ENCODE data around the gene SRD5A3.
"Not testable (repeated sequence)": the region's sequence is repeated elsewhere in the genome, so short reads cannot be mapped to it uniquely, and the experiment has no call there.

The SRD5A3 gene

GRCh38 chr4:55343887-55344286, 2.2 kb upstream of the SRD5A3 start:
- no peak for DNase-seq (ENCODE audit: low read depth, low spot score)
- H3K4me3 ChIP-seq (ENCODE audit: low read depth, low read length) = no peak overlapping the region
- in situ Hi-C loops (cut with HindIII; ENCODE audit: low sequenced_read_pairs) = no loop called here
- TF ChIP-seq, protein P1, sequence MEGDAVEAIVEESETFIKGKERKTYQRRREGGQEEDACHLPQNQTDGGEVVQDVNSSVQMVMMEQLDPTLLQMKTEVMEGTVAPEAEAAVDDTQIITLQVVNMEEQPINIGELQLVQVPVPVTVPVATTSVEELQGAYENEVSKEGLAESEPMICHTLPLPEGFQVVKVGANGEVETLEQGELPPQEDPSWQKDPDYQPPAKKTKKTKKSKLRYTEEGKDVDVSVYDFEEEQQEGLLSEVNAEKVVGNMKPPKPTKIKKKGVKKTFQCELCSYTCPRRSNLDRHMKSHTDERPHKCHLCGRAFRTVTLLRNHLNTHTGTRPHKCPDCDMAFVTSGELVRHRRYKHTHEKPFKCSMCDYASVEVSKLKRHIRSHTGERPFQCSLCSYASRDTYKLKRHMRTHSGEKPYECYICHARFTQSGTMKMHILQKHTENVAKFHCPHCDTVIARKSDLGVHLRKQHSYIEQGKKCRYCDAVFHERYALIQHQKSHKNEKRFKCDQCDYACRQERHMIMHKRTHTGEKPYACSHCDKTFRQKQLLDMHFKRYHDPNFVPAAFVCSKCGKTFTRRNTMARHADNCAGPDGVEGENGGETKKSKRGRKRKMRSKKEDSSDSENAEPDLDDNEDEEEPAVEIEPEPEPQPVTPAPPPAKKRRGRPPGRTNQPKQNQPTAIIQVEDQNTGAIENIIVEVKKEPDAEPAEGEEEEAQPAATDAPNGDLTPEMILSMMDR (IDR thresholded peaks at IDR 0.05; ENCODE audit: low read depth, low read length) = no peak

- TF ChIP-seq, protein P1 (IDR thresholded peaks at IDR 0.05; ENCODE audit: low read depth, low read length) = no peak
- in situ Hi-C loops (cut with HindIII; ENCODE audit: low sequenced_read_pairs) = no loop called here
- H3K4me3 ChIP-seq (ENCODE audit: low read depth, low read length) = no peak overlapping the region
- no peak for DNase-seq (ENCODE audit: low read depth, low spot score)
These were observed 988 bp upstream of the SRD5A3 start for GRCh38 chr4:55345054-55345453.

- peak overlapping the region; percentile 58 for H3K4me3 ChIP-seq (ENCODE audit: low read depth, low read length)
- in situ Hi-C loops (cut with HindIII; ENCODE audit: low sequenced_read_pairs) = no loop called here
- TF ChIP-seq, protein P1 (IDR thresholded peaks at IDR 0.05; ENCODE audit: low read depth, low read length) = no peak
- DNase-seq (ENCODE audit: low read depth, low spot score) = no peak
These were observed 811 bp downstream of the SRD5A3 start for GRCh38 chr4:55346851-55347255.

DNA sequence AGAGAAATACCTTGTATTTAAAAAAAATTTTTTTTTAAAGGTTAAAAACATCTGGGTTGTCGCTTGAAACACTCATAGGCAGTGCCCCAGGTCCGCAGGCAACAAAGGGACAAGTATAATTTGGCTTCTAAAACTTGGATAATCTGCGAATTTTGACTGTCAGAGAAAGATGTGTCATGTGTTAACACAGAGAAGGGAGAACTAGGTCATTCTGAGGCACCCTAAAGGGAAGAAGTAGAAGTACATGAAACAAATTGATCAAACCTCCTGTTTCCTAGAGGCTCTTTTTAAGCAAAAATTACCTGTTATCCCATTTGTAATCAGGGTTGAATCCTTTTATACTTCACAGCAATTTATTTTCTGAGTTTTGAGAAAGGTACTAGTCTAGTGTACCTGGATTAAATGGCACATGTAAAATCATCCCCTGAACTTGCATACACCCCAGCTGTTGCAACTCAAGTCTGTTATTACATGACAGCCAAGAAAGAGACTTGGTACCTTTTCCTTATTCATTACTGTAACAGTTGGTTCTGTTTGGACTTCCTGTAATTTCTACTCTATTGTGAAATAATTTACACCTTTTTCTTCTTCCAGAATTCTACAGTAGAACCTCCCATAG, 1.7 kb downstream of the SRD5A3 start:
- no peak overlapping the region for H3K4me3 ChIP-seq (ENCODE audit: low read depth, low read length)
- in situ Hi-C loops (cut with HindIII; ENCODE audit: low sequenced_read_pairs) = no loop called here
- TF ChIP-seq, protein P1 (IDR thresholded peaks at IDR 0.05; ENCODE audit: low read depth, low read length) = no peak
- DNase-seq (ENCODE audit: low read depth, low spot score) = no peak

DNA sequence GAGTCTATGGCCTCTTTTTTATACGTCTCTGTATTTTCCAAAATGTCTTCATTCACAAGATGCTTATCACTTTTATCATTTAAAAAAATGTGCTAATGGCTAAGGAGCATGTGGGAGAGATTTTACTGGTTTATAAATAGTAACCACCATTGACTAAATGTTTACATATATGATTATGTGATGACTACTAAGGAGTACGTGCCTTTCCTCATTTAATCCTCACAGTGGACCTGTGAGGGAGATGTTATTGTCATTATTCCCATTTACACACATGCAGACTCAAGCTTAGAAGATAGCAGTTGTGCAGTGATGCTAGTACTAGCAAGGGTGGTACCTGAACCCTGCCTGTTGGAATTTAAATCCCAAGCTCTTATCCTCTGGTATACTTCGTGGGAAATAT, 2.4 kb downstream of the SRD5A3 start:
- no peak for DNase-seq (ENCODE audit: low read depth, low spot score)
- no peak overlapping the region for H3K4me3 ChIP-seq (ENCODE audit: low read depth, low read length)
- in situ Hi-C loops (cut with HindIII; ENCODE audit: low sequenced_read_pairs) = no loop called here
- TF ChIP-seq, protein P1 (IDR thresholded peaks at IDR 0.05; ENCODE audit: low read depth, low read length) = no peak

DNA sequence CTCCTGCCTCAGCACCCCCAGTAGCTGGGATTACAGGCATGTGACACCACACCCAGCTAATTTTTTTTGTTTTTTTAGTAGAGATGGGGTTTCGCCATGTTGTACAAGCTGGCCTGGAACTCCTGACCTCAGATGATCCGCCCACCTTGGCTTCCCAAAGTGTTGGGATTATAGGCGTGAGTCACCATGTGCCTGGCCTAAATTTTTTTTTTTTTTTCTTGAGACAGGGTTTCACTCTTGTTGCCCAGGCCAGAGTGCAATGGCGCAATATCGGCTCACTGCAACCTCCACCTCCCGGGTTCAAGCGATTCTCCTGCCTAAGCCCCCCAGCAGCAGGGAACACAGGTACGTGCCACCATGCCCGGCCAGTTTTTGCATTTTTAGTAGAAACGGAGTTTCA, 4.8 kb downstream of the SRD5A3 start:
- DNase-seq (ENCODE audit: low read depth, low spot score); H3K4me3 ChIP-seq (ENCODE audit: low read depth, low read length); in situ Hi-C loops (cut with HindIII; ENCODE audit: low sequenced_read_pairs): not testable (repeated sequence)

- in situ Hi-C loops (cut with HindIII; ENCODE audit: low sequenced_read_pairs) = no loop called here
- TF ChIP-seq, protein P1 (IDR thresholded peaks at IDR 0.05; ENCODE audit: low read depth, low read length) = no peak
These were observed 5.8 kb downstream of the SRD5A3 start for GRCh38 chr4:55351824-55352223.

More at GRCh38 chr4:55351824-55352223, 5.8 kb downstream of the SRD5A3 start:
- no peak for DNase-seq (ENCODE audit: low read depth, low spot score)
- no peak overlapping the region for H3K4me3 ChIP-seq (ENCODE audit: low read depth, low read length)
